ENCODE data around the gene KCNJ14. TPM values are rescaled to one million over a fixed set of nuclear protein-coding genes. Genes with fewer than 3 reads are reported as not detected.
A peak's percentile ranks its signal among the peaks of the same experiment; 100 is the strongest.

Gene KCNJ14
- total and polyA plus RNA-seq, 4 experiments from 2014 or later, result 0.18 to 3.6 (median 1.3) TPM

- CTCF ChIA-PET (ENCODE audit: partially characterized antibody), result interaction anchor here (0.7 to 8.0 kb wide), 3 partner anchors 22 to 89 kb away, joined by 3 to 203 read pairs (median 3); no protein-coding TSS in a partner anchor
- Histone ChIP-seq H3K4me3 (ENCODE audit: low read length in 2 of 2) (peak overlapping the region in 1 of 2 donors; percentile 37), H3K27me3 (ENCODE audit: insufficient read depth, low read length) (no peaks in the 10 kb centered on the region), H3K4me1 (ENCODE audit: insufficient read depth, low read length) (peaks cover 27% of the 10 kb centered on the region), H3K36me3 (ENCODE audit: insufficient read depth, low read length) (no peaks in the 10 kb centered on the region), H3K27ac (ENCODE audit: low read depth, low read length) (no peak overlapping the region), H3K9me3 (ENCODE audit: control insufficient read depth in 1 of 2, low read length in 2 of 2) (no peaks in the 10 kb centered on the region)
- POLR2A ChIA-PET (ENCODE audit: partially characterized antibody), result interaction anchor here (0.9 to 2.1 kb wide), 4 partner anchors 19 to 108 kb away, joined by 3 to 9 read pairs (median 4); partner anchors contain the start of genes RPL18 and SPHK2
- H3K4me1 Mint-ChIP-seq, result peaks cover 8 to 16% (median 12%) of the 10 kb centered on the region in 4 donors
- DNase-seq, result peak in 2 of 5 donors; percentile 40 to 63
- intact Hi-C loops (cut with micrococcal nuclease), result loop anchor here (2.0 to 5.0 kb wide), 3 partner anchors 64 to 1131 kb away; partner anchors contain the start of genes GRWD1, RRAS and SCAF1
- H3K36me3 Mint-ChIP-seq, result peaks cover 7 to 12% of the 10 kb centered on the region in 2 donors
- no peaks in the 10 kb centered on the region for H3K27me3 Mint-ChIP-seq
- H3K4me3 Mint-ChIP-seq, result peak overlapping the region in 2 of 8 donors; percentile 90
- no peaks in the 10 kb centered on the region for H3K9me3 Mint-ChIP-seq
- H3K27ac Mint-ChIP-seq, result peak overlapping the region in 2 of 7 donors; percentile 75 to 78
Measured at GRCh38 chr19:48511321-48511731, 56.0 kb downstream of the KCNJ14 start.

GRCh38 chr19:48511800-48512503 is 56.6 kb downstream of the KCNJ14 start, which contains the start of gene LMTK3:
LMTK3 (minus strand) TSS chr19:48511835; CDS start chr19:48511576, 259 bp downstream.
- Histone ChIP-seq H3K36me3 (ENCODE audit: insufficient read depth, low read length) (no peaks in the 10 kb centered on the region), H3K27ac (ENCODE audit: low read depth, low read length) (peak within 1 kb of the TSS; percentile 39), H3K27me3 (ENCODE audit: insufficient read depth, low read length) (no peaks in the 10 kb centered on the region), H3K4me3 (ENCODE audit: low read length in 2 of 2) (peak within 1 kb of the TSS; percentile 54 to 76), H3K4me1 (ENCODE audit: insufficient read depth, low read length) (peaks cover 27% of the 10 kb centered on the region), H3K9me3 (ENCODE audit: control insufficient read depth in 1 of 2, low read length in 2 of 2) (no peaks in the 10 kb centered on the region)
- Mint-ChIP-seq H3K27me3 (no peaks in the 10 kb centered on the region), H3K4me3 (peak within 1 kb of the TSS in 7 of 8 donors; percentile 87 to 94 (median 90)), H3K27ac (peak within 1 kb of the TSS; percentile 75 to 92 (median 88)), H3K9me3 (no peaks in the 10 kb centered on the region), H3K4me1 (peaks cover 8 to 16% (median 12%) of the 10 kb centered on the region in 4 donors), H3K36me3 (peaks cover 7 to 12% of the 10 kb centered on the region in 2 donors)
- ChIA-PET CTCF (ENCODE audit: partially characterized antibody) (interaction anchor here (1.4 kb wide), 1 partner anchor 22 kb away, joined by 4 read pairs; no protein-coding TSS in a partner anchor), POLR2A (ENCODE audit: partially characterized antibody) (interaction anchor here (0.9 to 2.8 kb wide), 3 partner anchors 104 to 149 kb away, joined by 3 to 7 read pairs (median 6); partner anchors contain the start of genes RPL18, SPHK2, SYNGR4 and TMEM143)
- peak; percentile 80 to 94 (median 86) for DNase-seq
- intact Hi-C loops (cut with micrococcal nuclease), result loop anchor here (1.0 to 5.0 kb wide), 4 partner anchors 43 to 1130 kb away; partner anchors contain the start of genes CYTH2, GRWD1, RRAS and SCAF1

- peaks cover 8 to 16% (median 12%) of the 10 kb centered on the region in 4 donors for H3K4me1 Mint-ChIP-seq
- DNase-seq, result peak in 4 of 5 donors; percentile 20 to 68 (median 35)
- peak overlapping the region; percentile 59 for H3K27ac ChIP-seq (ENCODE audit: low read depth, low read length)
- H3K27me3 ChIP-seq (ENCODE audit: insufficient read depth, low read length), result no peaks in the 10 kb centered on the region
- no peaks in the 10 kb centered on the region for H3K9me3 Mint-ChIP-seq
- POLR2A ChIA-PET (ENCODE audit: partially characterized antibody), result interaction anchor here (0.7 to 2.8 kb wide), 10 partner anchors 10 to 1151 kb away, joined by 3 to 10 read pairs (median 4); partner anchors contain the start of genes DBP, RPL18, SPHK2 and SYNGR4
- peak overlapping the region; percentile 2 to 89 for H3K4me3 ChIP-seq (ENCODE audit: low read length in 2 of 2)
- intact Hi-C loops (cut with micrococcal nuclease), result loop anchor here (1.0 to 5.0 kb wide), 4 partner anchors 43 to 1130 kb away; partner anchors contain the start of genes CYTH2, GRWD1, RRAS and SCAF1
- peaks cover 27% of the 10 kb centered on the region for H3K4me1 ChIP-seq (ENCODE audit: insufficient read depth, low read length)
- H3K36me3 ChIP-seq (ENCODE audit: insufficient read depth, low read length), result no peaks in the 10 kb centered on the region
- H3K9me3 ChIP-seq (ENCODE audit: control insufficient read depth in 1 of 2, low read length in 2 of 2), result no peaks in the 10 kb centered on the region
- no peak overlapping the region for H3K4me3 Mint-ChIP-seq
- CTCF ChIA-PET (ENCODE audit: partially characterized antibody), result interaction anchor here (1.4 kb wide), 1 partner anchor 23 kb away, joined by 4 read pairs; no protein-coding TSS in a partner anchor
- H3K27ac Mint-ChIP-seq, result no peak overlapping the region
- H3K36me3 Mint-ChIP-seq, result peaks cover 4 to 7% of the 10 kb centered on the region in 2 donors
- no peaks in the 10 kb centered on the region for H3K27me3 Mint-ChIP-seq
Measured at GRCh38 chr19:48512504-48513288, 57.3 kb downstream of the KCNJ14 start.

- Mint-ChIP-seq H3K4me1 (peaks cover 6 to 16% (median 11%) of the 10 kb centered on the region in 4 donors), H3K36me3 (peaks cover 0 to 4% of the 10 kb centered on the region in 2 donors), H3K4me3 (no peak overlapping the region), H3K27ac (peak overlapping the region in 3 of 7 donors; percentile 68 to 96 (median 91)), H3K27me3 (no peaks in the 10 kb centered on the region), H3K9me3 (no peaks in the 10 kb centered on the region)
- Histone ChIP-seq H3K27ac (ENCODE audit: low read depth, low read length) (peak overlapping the region; percentile 59), H3K4me3 (ENCODE audit: low read length in 2 of 2) (peak overlapping the region; percentile 65 to 89), H3K9me3 (ENCODE audit: control insufficient read depth in 1 of 2, low read length in 2 of 2) (no peaks in the 10 kb centered on the region), H3K4me1 (ENCODE audit: insufficient read depth, low read length) (peaks cover 27% of the 10 kb centered on the region), H3K27me3 (ENCODE audit: insufficient read depth, low read length) (no peaks in the 10 kb centered on the region), H3K36me3 (ENCODE audit: insufficient read depth, low read length) (no peaks in the 10 kb centered on the region)
- intact Hi-C loops (cut with micrococcal nuclease), result loop anchor here (1.0 to 5.0 kb wide), 3 partner anchors 66 to 1129 kb away; partner anchors contain the start of genes GRWD1, RRAS, SCAF1 and TMEM143
- POLR2A ChIA-PET (ENCODE audit: partially characterized antibody), result interaction anchor here (0.6 to 2.8 kb wide), 16 partner anchors 11 to 1150 kb away, joined by 3 to 10 read pairs (median 3); partner anchors contain the start of genes DBP, KDELR1, RPL18 and SPHK2
- CTCF ChIA-PET (ENCODE audit: partially characterized antibody), result interaction anchor here (1.0 to 1.4 kb wide), 3 partner anchors 24 to 75 kb away, joined by 4 to 9 read pairs (median 5); no protein-coding TSS in a partner anchor
- DNase-seq, result peak; percentile 70 to 88 (median 73)
Measured at GRCh38 chr19:48513289-48514122, 58.1 kb downstream of the KCNJ14 start.

GRCh38 chr19:48514123-48514458 is 58.7 kb downstream of the KCNJ14 start:
- no peak overlapping the region for H3K27ac ChIP-seq (ENCODE audit: low read depth, low read length)
- CTCF ChIA-PET (ENCODE audit: partially characterized antibody), result interaction anchor here (0.7 to 1.3 kb wide), 3 partner anchors 8 to 74 kb away, joined by 3 to 9 read pairs (median 5); no protein-coding TSS in a partner anchor
- peak overlapping the region in 3 of 7 donors; percentile 68 to 96 (median 91) for H3K27ac Mint-ChIP-seq
- peaks cover 6 to 16% (median 11%) of the 10 kb centered on the region in 4 donors for H3K4me1 Mint-ChIP-seq
- intact Hi-C loops (cut with micrococcal nuclease), result loop anchor here (5.0 kb wide), 2 partner anchors 67 to 1128 kb away; partner anchors contain the start of genes GRWD1, RRAS and SCAF1
- H3K27me3 ChIP-seq (ENCODE audit: insufficient read depth, low read length), result no peaks in the 10 kb centered on the region
- POLR2A ChIA-PET (ENCODE audit: partially characterized antibody), result interaction anchor here (0.6 to 2.8 kb wide), 11 partner anchors 12 to 181 kb away, joined by 3 to 10 read pairs (median 3); partner anchors contain the start of genes KDELR1, RPL18, SPHK2 and SYNGR4
- no peaks in the 10 kb centered on the region for H3K9me3 ChIP-seq (ENCODE audit: control insufficient read depth in 1 of 2, low read length in 2 of 2)
- H3K4me3 Mint-ChIP-seq, result no peak overlapping the region
- no peaks in the 10 kb centered on the region for H3K27me3 Mint-ChIP-seq
- no peak for DNase-seq
- no peaks in the 10 kb centered on the region for H3K9me3 Mint-ChIP-seq
- peaks cover 27% of the 10 kb centered on the region for H3K4me1 ChIP-seq (ENCODE audit: insufficient read depth, low read length)
- no peaks in the 10 kb centered on the region for H3K36me3 ChIP-seq (ENCODE audit: insufficient read depth, low read length)
- peaks cover 0 to 4% of the 10 kb centered on the region in 2 donors for H3K36me3 Mint-ChIP-seq
- peak overlapping the region in 1 of 2 donors; percentile 89 for H3K4me3 ChIP-seq (ENCODE audit: low read length in 2 of 2)

- DNase-seq, result no peak
- Histone ChIP-seq H3K27me3 (ENCODE audit: insufficient read depth, low read length) (no peaks in the 10 kb centered on the region), H3K4me1 (ENCODE audit: insufficient read depth, low read length) (peaks cover 16% of the 10 kb centered on the region), H3K9me3 (ENCODE audit: control insufficient read depth in 1 of 2, low read length in 2 of 2) (no peaks in the 10 kb centered on the region), H3K4me3 (ENCODE audit: low read length in 2 of 2) (no peak overlapping the region), H3K27ac (ENCODE audit: low read depth, low read length) (no peak overlapping the region), H3K36me3 (ENCODE audit: insufficient read depth, low read length) (no peaks in the 10 kb centered on the region)
- POLR2A ChIA-PET (ENCODE audit: partially characterized antibody), result no interaction called here
- H3K4me1 Mint-ChIP-seq, result peaks cover 2 to 6% (median 4%) of the 10 kb centered on the region in 4 donors
- CTCF ChIA-PET (ENCODE audit: partially characterized antibody), result interaction anchor here (0.6 to 1.9 kb wide), 3 partner anchors 9 to 153 kb away, joined by 3 to 7 read pairs (median 3); partner anchors contain the start of genes SYNGR4 and TMEM143
- peak overlapping the region in 1 of 8 donors; percentile 58 for H3K4me3 Mint-ChIP-seq
- H3K27ac Mint-ChIP-seq, result no peak overlapping the region
- intact Hi-C loops (cut with micrococcal nuclease), result no loop called here
- no peaks in the 10 kb centered on the region for H3K27me3 Mint-ChIP-seq
- no peaks in the 10 kb centered on the region for H3K9me3 Mint-ChIP-seq
- H3K36me3 Mint-ChIP-seq, result no peaks in the 10 kb centered on the region
Measured at GRCh38 chr19:48516536-48516935, 61.2 kb downstream of the KCNJ14 start.
